Lower leg skin (tissue), 3 donors: ENCODE data around the gene FAM117B.

Experiments
- POLR2A ChIP-seq, 2 donors: fragments of 450-650 bp; IDR thresholded peaks; one replicate each; pipeline ENCODE4 v1.6.1; 2016 to 2017; ENCODE audit warnings: antibody characterized with exemption in 2 of 2, mild to moderate bottlenecking in 1 of 2, moderate library complexity in 1 of 2
- TF ChIP-seq, protein P1 (sequence below), 3 donors: fragments of 450-650 bp; IDR thresholded peaks; one replicate each; pipeline ENCODE4 v1.5.1; 2016; ENCODE audit warnings: antibody characterized with exemption in 3 of 3, mild to moderate bottlenecking in 3 of 3, moderate library complexity in 2 of 3

DNA sequence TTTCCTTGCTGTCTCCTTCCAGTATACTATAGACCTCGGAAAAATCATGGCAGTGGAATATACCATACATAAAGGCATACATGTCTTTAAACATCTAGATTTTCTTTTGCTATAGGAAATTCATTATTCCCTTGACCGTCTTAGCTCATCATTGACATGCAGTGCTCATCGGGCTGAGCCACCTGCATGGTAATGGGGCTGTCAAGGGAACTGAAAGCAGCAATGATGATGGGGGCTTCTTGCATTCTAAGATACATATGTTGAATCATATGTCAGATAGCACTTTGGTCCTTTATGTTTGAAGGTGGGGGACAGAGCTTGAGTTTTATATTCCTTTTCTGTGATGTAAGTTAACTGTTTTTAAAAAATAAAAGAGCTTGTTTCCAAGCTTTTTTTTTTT lies 130.2 kb downstream of the FAM117B start:
- TF ChIP-seq, protein P1, sequence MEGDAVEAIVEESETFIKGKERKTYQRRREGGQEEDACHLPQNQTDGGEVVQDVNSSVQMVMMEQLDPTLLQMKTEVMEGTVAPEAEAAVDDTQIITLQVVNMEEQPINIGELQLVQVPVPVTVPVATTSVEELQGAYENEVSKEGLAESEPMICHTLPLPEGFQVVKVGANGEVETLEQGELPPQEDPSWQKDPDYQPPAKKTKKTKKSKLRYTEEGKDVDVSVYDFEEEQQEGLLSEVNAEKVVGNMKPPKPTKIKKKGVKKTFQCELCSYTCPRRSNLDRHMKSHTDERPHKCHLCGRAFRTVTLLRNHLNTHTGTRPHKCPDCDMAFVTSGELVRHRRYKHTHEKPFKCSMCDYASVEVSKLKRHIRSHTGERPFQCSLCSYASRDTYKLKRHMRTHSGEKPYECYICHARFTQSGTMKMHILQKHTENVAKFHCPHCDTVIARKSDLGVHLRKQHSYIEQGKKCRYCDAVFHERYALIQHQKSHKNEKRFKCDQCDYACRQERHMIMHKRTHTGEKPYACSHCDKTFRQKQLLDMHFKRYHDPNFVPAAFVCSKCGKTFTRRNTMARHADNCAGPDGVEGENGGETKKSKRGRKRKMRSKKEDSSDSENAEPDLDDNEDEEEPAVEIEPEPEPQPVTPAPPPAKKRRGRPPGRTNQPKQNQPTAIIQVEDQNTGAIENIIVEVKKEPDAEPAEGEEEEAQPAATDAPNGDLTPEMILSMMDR (IDR thresholded peaks at IDR 0.05): no peak
- no peak for TF ChIP-seq POLR2A (IDR thresholded peaks at IDR 0.05)
